Heart left ventricle (tissue), 16 donors: ENCODE data around the gene TEKTIP1. TPM values are rescaled to one million over a fixed set of nuclear protein-coding genes. Genes with fewer than 3 reads are reported as not detected.

ENCODE experiments used
- ATAC-seq, 4 donors: fragments of 200-7000 bp; cut with Tn5 transposase; one replicate each; pipeline ENCODE4 v1.9.1; 2020 to 2022; ENCODE audit warnings: moderate library complexity in 4 of 4, mild to moderate bottlenecking in 3 of 4, moderate number of reproducible peaks in 1 of 4
- DNase-seq, 5 donors: peaks; one replicate each; pipeline ENCODE4 v3.0.0-alpha.2; 2020
- H3K27ac ChIP-seq, 12 donors: fragments of 200-600 bp; sonication (generic) in 4 of 12; one replicate each; pipeline versions ENCODE4 v1.5.0 to v1.8.0; 2016 to 2022; ENCODE audit warnings: mild to moderate bottlenecking in 2 of 12
- H3K27me3 ChIP-seq, 9 donors: fragments of 200-600 bp; sonication (generic) in 2 of 9; one replicate each; pipeline versions ENCODE4 v1.5.1 to v1.8.0; 2016 to 2022; ENCODE audit warnings: mild to moderate bottlenecking in 3 of 9
- H3K36me3 ChIP-seq, 9 donors: fragments of 200-600 bp; sonication (generic) in 2 of 9; one replicate each; pipeline versions ENCODE4 v1.5.0 to v1.8.0; 2018 to 2022; ENCODE audit warnings: mild to moderate bottlenecking in 2 of 9
- H3K4me1 ChIP-seq, 12 donors: fragments of 200-600 bp; sonication (generic) in 4 of 12; one replicate each; pipeline versions ENCODE4 v1.5.0 to v1.8.0; 2016 to 2022; ENCODE audit warnings: mild to moderate bottlenecking in 3 of 12
- H3K4me3 ChIP-seq, 12 donors: fragments of 200-600 bp; sonication (generic) in 4 of 12; one replicate each; pipeline versions ENCODE4 v1.5.0 to v1.8.0; 2017 to 2022; ENCODE audit warnings: mild to moderate bottlenecking in 9 of 12, moderate library complexity in 4 of 12
- H3K9me3 ChIP-seq, 12 donors: fragments of 200-600 bp; sonication (generic) in 4 of 12; one replicate each; pipeline versions ENCODE4 v1.5.0 to v1.8.0; 2016 to 2022; ENCODE audit warnings: mild to moderate bottlenecking in 1 of 12
- CTCF ChIP-seq, 12 donors: fragments of 200-600 bp; sonication (generic) in 4 of 12; IDR thresholded peaks; one replicate each; pipeline versions ENCODE4 v1.5.0 to v1.8.0; 2018 to 2022; ENCODE audit warnings: antibody characterized with exemption in 12 of 12, mild to moderate bottlenecking in 5 of 12
- POLR2A ChIP-seq, 2 donors: fragments of 450-650 bp; IDR thresholded peaks; one replicate each; pipeline ENCODE4 v1.6.1; 2017; ENCODE audit warnings: antibody characterized with exemption in 2 of 2, mild to moderate bottlenecking in 2 of 2, moderate library complexity in 2 of 2
- WGBS, 4 donors: extraction: QIAGEN DNeasy Blood & Tissue Kit in 2 of 4; methylation state at CpG; one replicate each; pipeline versions ENCODE4 v1.1.5 to v1.1.7; 2013 to 2018; 5-methylcytosine and 5-hydroxymethylcytosine counted together
- intact Hi-C, 10 donors: fragments of 100-400 bp; cut with DNase I; formaldehyde crosslinking; loops; one replicate each; pipeline versions ENCODE4 v1.11.1 to v1.14.2; 2022
- polyA plus RNA-seq, 2 donors: library from polyadenylated mRNA; stranded (reverse); fragments of 200-250 nt; gene quantifications; one replicate each; pipeline ENCODE4 v1.2.3, GENCODE V29; 2013
- total RNA-seq, 9 donors: library from RNA; depleted of rRNA in 2 of 9; stranded (reverse); fragments of >200 nt in 2 of 9; fragmentation: NEBNext Ultra II Directional in 3 of 9; extraction: Animal tissue kit (Norgen Biotek cat#: 25700) in 3 of 9; gene quantifications; one replicate each; pipeline versions ENCODE4 v1.1.0 to v1.2.4, GENCODE V29; 2016 to 2023
- donor health status: ischemic (EF 13 %, LVEDD 7.1; RV severe dilation, severe dysfunction).
- donor health status: healthy with polysubstance abuse.
- donor health status: DM: no; HTN: yes; CAD: no.
- donor health status: DM: no; HTN: no; CAD: no.
- donor health status: ischemic (EF 25% LVEDD 6.9; RV normal size, moderate dysfunction).
- donor health status: ischemic (EF 25% LVEDD 5.7; RV mildly dilated, moderate dysfunction).
- donor health status: healthy.
- donor health status: DM: yes; HTN: yes; CAD: no.
- donor health status: ischemic (EF 35%, LVEDD 5.7; RV mildly dilated, moderate dysfunction).
- donor health status: nonischemic (EF 11% LVEDD 7.7; RV severe dilation, severe dysfunction).
- donor health status: DM: yes; HTN: yes; CAD: no.
- donor health status: PGD.
- donor health status: ischemic (EF 29% LVEDD 5.4; RV normal size, mild dysfunction).
- donor health status: nonischemic (EF 23%, LVEDD 6.1; RV moderate dilation, normal function).

TEKTIP1 gene
- total and polyA plus RNA-seq, 11 donors = 0.63 to 1.8 (median 0.93) TPM; not detected in 5

DNA sequence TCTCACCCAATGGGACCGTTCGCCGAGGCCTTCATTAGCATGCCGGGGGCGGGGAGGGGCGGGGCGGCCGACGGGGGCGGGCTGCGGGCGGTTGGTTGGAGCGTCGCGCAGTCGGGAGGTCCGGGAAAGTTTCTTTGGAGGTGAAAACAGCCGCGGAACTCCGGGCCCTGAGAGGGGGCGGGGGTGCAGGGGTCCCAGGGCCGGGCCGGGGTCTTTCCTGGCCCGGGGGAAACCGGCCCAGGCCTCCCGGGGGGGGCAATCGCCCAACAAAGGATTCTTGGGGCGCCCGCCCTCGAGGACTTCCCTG is 33.8 kb downstream of the TEKTIP1 start, which contains the start of gene HMG20B:
HMG20B (plus strand) TSS at position 90 of the 307 bp plus-strand sequence. CDS start 366 bp downstream, outside the sequence.
- no peaks in the 10 kb centered on the region for H3K9me3 ChIP-seq
- H3K4me1 ChIP-seq = peaks cover 0 to 37% (median 22%) of the 10 kb centered on the region in 12 donors
- no peak for ATAC-seq
- peaks cover 0 to 9% (median 0%) of the 10 kb centered on the region in 9 donors for H3K36me3 ChIP-seq
- TF ChIP-seq CTCF (IDR thresholded peaks at IDR 0.05) = no peak
- TF ChIP-seq POLR2A (IDR thresholded peaks at IDR 0.05) = peak in 1 of 2 donors; percentile 38
- WGBS, 4 donors = 0 to 1% (median 0%) methylated on average over 3 to 30 of the region's 30 CpGs
- peak within 1 kb of the TSS; percentile 62 to 98 (median 94) for H3K4me3 ChIP-seq
- intact Hi-C loops = loop anchor here in 2 of 10 donors (2.0 to 5.0 kb wide), 3 partner anchors 16 to 54 kb away; partner anchors contain the start of genes MFSD12 (in 2 of the 2) and CACTIN (in 1 of the 2)
- H3K27ac ChIP-seq = peak within 1 kb of the TSS in 11 of 12 donors; percentile 36 to 86 (median 79)
- no peak for DNase-seq
- no peaks in the 10 kb centered on the region for H3K27me3 ChIP-seq

DNA sequence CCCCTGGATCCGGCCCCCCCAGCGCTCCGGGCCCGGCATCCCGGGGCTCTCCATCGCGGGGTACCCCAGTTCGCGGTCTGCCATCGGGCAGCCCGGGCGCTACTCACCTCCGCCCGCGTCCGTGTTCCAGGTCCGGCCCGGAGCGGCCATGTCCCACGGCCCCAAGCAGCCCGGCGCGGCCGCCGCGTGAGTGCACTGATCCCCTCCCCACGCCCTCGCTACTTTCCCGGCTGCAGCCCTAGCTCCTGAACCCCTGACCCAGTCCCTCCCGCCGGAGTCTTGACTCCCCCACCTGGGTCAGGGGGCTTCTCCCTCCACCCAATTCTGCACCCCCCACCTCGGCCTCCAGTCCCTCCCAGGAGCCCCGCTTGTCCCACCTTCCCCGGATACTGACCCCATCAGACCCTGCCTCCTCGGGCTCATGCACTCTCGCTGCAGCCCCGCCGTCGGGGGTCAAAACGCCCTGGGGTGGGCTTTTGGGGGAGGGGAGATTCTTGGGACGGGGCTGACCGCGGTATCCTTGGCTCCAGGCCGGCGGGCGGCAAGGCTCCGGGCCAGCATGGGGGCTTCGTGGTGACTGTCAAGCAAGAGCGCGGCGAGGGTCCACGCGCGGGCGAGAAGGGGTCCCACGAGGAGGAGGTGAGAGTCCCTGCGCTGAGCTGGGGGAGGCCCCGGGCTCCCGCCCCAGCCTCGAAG is 34.3 kb downstream of the TEKTIP1 start:
- H3K27ac ChIP-seq = peak overlapping the region in 11 of 12 donors; percentile 36 to 86 (median 79)
- H3K4me1 ChIP-seq = peaks cover 0 to 37% (median 22%) of the 10 kb centered on the region in 12 donors
- H3K27me3 ChIP-seq = no peaks in the 10 kb centered on the region
- 1 to 2% (median 1%) methylated on average over 17 to 60 of the region's 60 CpGs for WGBS, 4 donors
- no peaks in the 10 kb centered on the region for H3K9me3 ChIP-seq
- intact Hi-C loops = loop anchor here in 2 of 10 donors (2.0 to 5.0 kb wide), 3 partner anchors 17 to 53 kb away; partner anchors contain the start of genes MFSD12 (in 2 of the 2) and CACTIN (in 1 of the 2)
- DNase-seq (peak in 2 of 5 donors; percentile 55 to 77), ATAC-seq (peak in 1 of 4 donors; percentile 8)
- H3K4me3 ChIP-seq = peak overlapping the region; percentile 62 to 98 (median 94)
- TF ChIP-seq POLR2A (IDR thresholded peaks at IDR 0.05) = no peak
- no peak for TF ChIP-seq CTCF (IDR thresholded peaks at IDR 0.05)
- peaks cover 0 to 9% (median 0%) of the 10 kb centered on the region in 9 donors for H3K36me3 ChIP-seq

DNA sequence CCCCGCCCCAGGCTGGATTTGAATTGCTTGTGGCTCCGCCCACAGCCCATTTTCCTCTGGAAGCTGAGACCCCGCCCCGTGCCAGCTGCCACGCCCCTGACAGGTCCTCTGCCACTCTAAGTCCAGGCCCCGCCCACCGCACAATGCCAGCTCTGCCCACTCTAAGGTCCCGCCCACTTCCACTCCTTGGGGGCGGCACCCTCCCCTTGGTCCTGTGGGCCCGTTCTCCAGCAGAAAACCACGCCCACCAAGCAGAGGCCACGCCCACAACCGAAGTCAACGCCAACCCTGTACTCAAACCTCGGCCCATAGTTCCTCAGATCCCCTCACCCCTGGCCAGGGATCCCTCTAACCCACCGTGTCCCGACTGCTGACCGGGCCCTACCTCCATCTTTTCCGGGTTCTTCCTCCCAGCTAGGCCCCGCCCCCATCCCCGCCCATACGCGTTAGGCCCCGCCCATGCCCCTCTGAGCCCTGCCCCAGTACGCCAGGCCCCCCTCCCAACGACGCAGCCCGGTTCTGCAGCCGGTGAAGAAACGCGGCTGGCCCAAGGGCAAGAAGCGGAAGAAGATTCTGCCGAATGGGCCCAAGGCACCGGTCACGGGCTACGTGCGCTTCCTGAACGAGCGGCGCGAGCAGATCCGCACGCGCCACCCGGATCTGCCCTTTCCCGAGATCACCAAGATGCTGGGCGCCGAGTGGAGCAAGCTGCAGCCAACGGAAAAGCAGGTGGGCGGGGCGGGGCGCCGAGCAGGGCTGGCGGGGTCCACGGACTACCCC is 35.1 kb downstream of the TEKTIP1 start:
- no peaks in the 10 kb centered on the region for H3K27me3 ChIP-seq
- H3K27ac ChIP-seq = peak overlapping the region in 1 of 12 donors; percentile 82
- intact Hi-C loops = loop anchor here in 2 of 10 donors (2.0 to 5.0 kb wide), 3 partner anchors 17 to 53 kb away; partner anchors contain the start of genes MFSD12 (in 2 of the 2) and CACTIN (in 1 of the 2)
- H3K4me3 ChIP-seq = peak overlapping the region; percentile 62 to 98 (median 94)
- peaks cover 0 to 37% (median 22%) of the 10 kb centered on the region in 12 donors for H3K4me1 ChIP-seq
- no peaks in the 10 kb centered on the region for H3K9me3 ChIP-seq
- peak in 3 of 4 donors; percentile 19 to 36 (median 23) for ATAC-seq
- no peak for TF ChIP-seq POLR2A (IDR thresholded peaks at IDR 0.05)
- TF ChIP-seq CTCF (IDR thresholded peaks at IDR 0.05) = no peak
- WGBS, 4 donors = 62 to 68% (median 63%) methylated on average over 53 to 55 of the region's 55 CpGs
- peak; percentile 76 to 93 (median 87) for DNase-seq
- H3K36me3 ChIP-seq = peaks cover 0 to 9% (median 0%) of the 10 kb centered on the region in 9 donors
